HG03520 (cell line): ENCODE measurements around the gene KIF21B.

ENCODE experiments used
- ATAC-seq: cut with Tn5 transposase; IDR thresholded peaks from one replicate; pipeline ENCODE4 v1.9.1; 2021; ENCODE audit warnings: mild to moderate bottlenecking, moderate library complexity; ENCODE audit not compliant: unreplicated experiment

Gene KIF21B

GRCh38 chr1:201044119-201044518, 20.6 kb upstream of the KIF21B start:
- ATAC-seq, result no peak

- ATAC-seq, result peak; percentile 63
Measured at GRCh38 chr1:201042779-201043461, 19.4 kb upstream of the KIF21B start.

GRCh38 chr1:201041011-201041410, 17.5 kb upstream of the KIF21B start:
- ATAC-seq, result no peak

GRCh38 chr1:201039876-201040275, 16.4 kb upstream of the KIF21B start:
- ATAC-seq, result no peak

GRCh38 chr1:201039418-201039817, 15.9 kb upstream of the KIF21B start:
- no peak for ATAC-seq

GRCh38 chr1:201038186-201038876, 14.8 kb upstream of the KIF21B start:
- ATAC-seq, result no peak

- no peak for ATAC-seq
Measured at GRCh38 chr1:201036188-201036842, 12.8 kb upstream of the KIF21B start.

- no peak for ATAC-seq
Measured at GRCh38 chr1:201034671-201035070, 11.2 kb upstream of the KIF21B start.

- ATAC-seq, result no peak
Measured at GRCh38 chr1:201032408-201032807, 8.9 kb upstream of the KIF21B start.

- no peak for ATAC-seq
Measured at GRCh38 chr1:201028461-201028889, 5.0 kb upstream of the KIF21B start.

- no peak for ATAC-seq
Measured at GRCh38 chr1:201026836-201027235, 3.3 kb upstream of the KIF21B start.

- no peak for ATAC-seq
Measured at GRCh38 chr1:201026234-201026633, 2.7 kb upstream of the KIF21B start.

GRCh38 chr1:201025571-201026002, 2.1 kb upstream of the KIF21B start:
- ATAC-seq, result no peak

GRCh38 chr1:201024625-201024998, 1.1 kb upstream of the KIF21B start:
- no peak for ATAC-seq

- no peak for ATAC-seq
Measured at GRCh38 chr1:201023920-201024624, 558 bp upstream of the KIF21B start.

- no peak for ATAC-seq
Measured at GRCh38 chr1:201022820-201023516, 546 bp downstream of the KIF21B start.

- no peak for ATAC-seq
Measured at GRCh38 chr1:201022493-201022819, 1.1 kb downstream of the KIF21B start.

- no peak for ATAC-seq
Measured at GRCh38 chr1:201021630-201022492, 1.7 kb downstream of the KIF21B start.

GRCh38 chr1:201020721-201021629, 2.5 kb downstream of the KIF21B start:
- no peak for ATAC-seq
